GM21367 (cell line): ENCODE results near the gene UST.
"Not testable (repeated sequence)": the region's sequence is repeated elsewhere in the genome, so short reads cannot be mapped to it uniquely, and the experiment has no call there.

ENCODE experiments used
- ATAC-seq: cut with Tn5 transposase; IDR thresholded peaks from one replicate; pipeline ENCODE4 v1.9.1; 2021; ENCODE audit not compliant: unreplicated experiment

Gene UST

DNA sequence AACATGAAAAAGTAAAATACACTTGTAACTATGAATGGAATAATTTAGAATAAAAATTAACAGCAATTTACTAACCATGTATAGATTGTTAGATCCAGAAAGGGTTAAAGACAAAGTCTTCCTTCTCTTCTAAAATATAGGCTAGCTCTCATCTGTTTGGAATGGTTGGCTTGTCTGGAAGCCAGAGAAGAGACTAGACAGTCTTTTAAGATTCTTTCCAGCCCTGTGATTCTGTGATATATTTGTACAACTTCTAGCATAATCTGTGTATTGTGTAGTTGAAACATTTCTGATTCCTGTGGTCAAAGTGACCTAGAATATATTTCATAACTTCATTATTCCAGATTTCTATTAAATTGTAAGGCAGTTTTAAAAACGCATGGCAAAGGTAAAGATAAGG is 196.6 kb downstream of the UST start:
- no peak for ATAC-seq

DNA sequence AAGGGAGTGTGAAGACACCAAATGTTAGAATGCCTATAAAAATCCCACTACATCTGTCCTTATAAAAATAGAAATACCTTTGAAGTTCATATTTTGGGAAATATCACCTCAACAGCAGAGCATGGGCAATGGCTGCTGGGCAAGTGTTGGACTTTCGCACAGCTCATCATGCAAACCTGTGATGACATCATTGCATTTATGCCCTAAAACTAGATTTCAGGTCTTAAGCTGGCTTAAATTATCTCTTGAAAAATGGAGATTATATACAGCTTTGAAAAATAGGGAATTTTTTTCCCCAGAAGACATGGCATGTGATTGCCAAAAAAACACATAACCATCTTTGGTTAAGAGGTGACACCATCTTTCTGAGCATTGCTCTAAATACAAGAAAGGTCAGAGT is 197.8 kb downstream of the UST start:
- no peak for ATAC-seq

DNA sequence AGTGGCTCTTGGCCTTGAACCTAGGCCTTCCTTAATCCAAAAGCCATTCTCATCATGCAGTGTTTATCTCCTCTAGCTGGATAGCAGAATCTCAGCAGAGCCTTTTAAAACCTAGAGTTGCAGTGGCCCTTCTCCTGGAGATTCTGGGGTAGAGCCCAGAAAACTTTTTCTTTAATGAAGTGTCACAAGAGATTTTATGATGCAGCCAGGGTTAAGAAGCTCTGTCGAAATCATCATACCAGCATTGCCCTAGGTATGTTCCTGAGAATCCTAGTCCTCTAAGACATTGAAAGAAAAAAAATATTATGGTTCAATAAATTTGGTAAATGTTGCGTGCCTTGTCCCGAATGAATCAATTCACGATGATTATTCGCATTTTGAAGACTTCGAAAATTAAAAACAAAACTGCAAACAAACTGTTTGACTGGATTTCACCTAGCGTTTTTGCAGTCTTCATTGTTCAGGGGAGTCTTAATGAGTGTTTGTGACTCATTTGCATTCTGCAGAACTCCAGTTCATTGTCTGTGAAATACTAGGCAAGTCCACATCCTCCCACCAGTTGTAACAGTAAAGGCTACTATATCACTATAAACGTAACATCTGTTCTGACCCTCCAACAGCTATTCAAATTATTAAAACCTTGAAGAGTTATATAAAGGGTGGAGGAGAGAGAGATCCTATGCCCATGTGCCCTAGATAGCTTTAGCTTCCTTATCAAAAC is 198.6 kb downstream of the UST start:
- no peak for ATAC-seq

DNA sequence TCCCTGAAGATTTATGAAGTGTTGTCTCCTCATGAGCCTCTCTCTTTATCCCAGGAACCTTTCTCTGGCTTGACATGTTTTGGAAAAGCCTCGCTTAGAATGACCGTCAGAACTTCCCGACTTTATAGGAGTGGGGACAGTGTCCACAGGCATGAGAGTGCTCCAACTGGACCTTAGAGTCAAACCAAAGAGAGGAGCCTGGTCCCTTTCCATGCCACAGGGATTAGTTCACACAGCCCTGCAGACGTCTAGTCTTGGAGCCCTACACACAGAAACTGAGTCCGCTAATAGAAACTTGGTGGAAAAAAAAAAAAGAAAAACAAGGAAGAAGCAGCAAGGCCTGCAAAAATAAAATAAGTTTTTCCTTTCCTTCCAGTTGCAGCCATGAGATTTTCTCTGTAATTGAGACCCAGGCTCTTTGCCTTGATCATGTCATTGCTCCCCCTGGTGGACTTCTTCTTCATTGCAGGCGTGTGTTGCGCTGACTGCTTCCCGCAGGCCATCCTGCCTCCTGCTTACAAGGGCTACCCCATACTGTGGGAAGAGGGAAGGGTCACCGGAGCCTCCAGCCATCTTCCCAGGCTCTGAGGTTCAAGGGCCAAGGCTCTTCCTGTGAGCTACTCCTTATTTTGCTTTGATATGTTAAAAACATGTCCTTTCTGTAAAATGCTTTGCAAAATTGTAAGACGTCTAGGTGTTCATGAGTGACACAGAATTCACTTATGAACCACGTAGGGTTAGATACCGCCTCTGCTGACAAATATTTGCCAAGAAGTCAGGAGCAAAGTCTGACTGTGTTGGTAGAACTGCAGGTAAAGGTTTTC is 201.0 kb downstream of the UST start:
- ATAC-seq = no peak

DNA sequence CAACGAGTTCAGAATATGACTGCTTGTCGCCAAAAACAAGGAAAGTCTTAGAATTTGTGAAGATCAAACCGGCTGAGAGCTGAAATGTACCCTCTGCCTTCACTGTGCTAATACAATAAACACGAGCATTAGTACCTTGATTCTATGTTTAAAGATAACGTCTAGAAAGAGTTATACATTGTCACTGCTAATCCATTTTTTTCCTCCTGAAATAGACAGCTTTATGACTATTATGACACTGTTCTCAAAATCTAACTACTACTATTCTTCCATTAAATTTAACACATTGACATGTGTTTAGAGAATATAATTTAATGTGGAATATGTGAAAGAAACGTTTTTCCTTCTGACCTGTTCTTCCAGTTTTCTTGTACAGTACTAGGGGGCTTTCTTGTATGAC is 204.8 kb downstream of the UST start:
- ATAC-seq = no peak

DNA sequence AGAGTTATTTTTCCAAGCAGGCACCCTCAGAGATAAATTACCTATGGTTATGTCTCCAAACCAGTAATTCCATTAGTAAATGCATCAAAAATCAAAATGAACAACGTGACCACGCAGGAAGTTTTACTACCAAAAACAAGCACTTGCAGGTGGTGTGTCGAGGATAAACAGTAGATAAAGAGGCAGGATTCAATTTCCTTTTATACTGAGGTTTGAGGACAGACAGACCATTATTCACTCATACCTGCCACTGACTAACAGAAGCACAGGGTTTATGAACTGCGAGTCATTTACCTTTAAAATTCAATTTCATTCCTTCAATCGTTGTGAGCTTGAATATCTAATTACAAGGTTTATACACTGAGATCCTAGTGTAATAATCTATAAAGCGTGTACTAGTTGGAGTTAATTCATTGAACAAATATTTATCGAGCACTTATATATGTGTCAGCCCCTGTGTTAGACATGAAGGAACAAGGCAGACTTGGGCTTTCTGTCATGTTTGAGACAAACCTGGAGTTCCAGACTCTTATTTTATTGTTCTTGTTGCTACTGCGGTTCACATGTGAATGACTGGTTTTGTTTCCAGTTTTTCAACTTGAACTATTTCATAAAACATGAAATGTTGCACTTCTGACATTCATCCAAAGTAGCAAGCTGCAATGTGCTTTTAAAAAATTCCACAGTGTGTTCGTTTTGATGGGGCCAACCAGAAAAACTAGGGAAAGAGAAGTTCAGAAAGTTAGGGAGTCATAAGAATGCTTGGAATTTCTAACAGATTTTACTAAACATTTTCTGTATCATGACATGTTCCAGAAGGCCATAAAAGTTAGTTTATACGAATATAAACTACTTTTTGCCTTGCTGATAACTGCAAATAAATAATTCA is 205.6 kb downstream of the UST start:
- ATAC-seq = no peak

DNA sequence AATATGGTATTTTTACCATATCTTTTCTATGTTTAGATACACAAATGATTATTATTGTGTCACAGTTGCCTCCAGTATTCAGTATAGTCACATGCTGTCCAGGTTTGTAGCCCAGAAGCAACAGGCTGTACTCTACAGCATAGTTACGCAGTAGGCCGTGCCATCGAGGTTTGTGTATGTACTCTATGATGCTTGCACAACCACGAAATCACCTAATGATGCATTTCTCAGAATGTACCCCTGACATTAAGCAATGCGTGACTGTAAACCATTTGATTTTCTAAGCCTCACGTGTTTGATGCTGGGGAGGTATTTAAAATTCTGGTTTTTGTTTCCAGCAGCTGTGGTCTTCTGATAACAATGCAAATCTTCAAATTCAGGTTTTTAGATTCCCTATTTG is 207.6 kb downstream of the UST start:
- ATAC-seq = no peak

DNA sequence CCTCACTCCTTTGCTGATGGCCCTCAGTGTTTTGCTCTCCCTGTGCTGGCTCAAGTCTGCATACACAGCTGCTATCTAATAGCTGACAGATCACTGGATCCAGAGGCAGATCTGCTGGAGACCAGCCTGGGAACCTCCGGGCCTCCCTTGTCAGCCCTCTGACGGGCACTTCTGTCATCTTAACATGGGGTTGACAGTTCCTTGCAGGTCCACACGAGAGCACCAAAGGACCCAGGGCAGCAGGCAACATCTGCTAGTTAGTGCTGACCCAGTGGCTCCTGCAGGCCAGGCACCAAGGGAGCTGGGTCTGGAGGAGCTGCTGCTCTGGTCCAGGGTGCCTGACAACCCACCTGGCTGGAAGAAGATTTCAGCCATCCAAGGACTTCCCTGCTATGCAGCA is 208.1 kb downstream of the UST start:
- no peak for ATAC-seq

DNA sequence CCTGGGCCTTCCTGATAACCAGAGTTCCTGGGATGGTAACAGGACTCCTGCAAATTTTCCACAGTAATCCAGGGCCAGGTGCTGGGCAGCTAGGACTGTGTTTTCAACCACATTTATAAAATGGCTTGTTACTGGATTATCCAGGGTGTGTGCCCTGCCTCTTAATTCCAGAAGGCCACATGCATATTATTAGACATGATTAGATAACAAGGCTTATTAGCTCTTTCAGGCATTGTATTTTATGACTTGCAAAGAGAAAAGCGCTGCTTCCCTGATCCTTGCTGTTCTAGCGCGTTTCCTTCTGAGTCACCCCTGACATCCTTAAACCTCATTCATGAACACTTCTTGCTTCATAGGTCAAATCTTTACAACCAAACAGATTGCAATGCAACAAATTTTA is 208.6 kb downstream of the UST start:
- no peak for ATAC-seq

DNA sequence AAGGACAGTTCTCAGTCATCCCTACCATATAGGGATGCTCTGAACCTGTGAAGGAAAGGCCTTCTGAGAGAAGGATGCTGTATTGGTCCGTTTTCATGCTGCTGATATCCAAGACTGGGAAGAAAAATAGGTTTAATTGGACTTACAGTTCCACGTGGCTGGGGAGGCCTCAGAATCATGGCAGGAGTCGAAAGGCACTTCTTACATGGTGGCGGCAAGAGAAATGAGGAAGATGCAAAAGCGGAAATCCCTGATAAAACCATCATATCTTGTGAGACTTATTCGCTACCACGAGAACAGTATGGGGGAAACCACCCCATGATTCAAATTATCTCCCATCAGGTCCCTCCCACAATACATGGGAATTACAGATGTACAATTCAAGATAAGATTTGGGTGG is 209.3 kb downstream of the UST start:
- ATAC-seq = not testable (repeated sequence)

DNA sequence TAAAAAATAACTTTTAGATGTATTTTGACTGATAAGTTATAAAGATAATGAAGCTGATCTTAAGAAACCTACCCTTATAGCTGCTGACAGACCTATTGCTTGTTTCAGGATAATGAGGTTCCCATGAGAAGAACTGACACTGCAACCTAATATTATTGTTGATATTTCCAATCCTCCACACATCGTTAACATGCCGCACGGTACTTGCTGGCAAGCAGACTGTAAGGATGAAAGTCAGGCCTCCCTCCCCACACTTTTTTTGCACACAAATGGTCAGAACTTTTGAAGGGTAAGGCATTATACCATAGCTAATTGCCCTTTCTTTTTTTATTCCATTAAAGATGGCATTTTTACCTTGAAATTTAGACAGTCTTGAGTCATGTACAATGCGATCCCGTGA is 210.9 kb downstream of the UST start:
- no peak for ATAC-seq

DNA sequence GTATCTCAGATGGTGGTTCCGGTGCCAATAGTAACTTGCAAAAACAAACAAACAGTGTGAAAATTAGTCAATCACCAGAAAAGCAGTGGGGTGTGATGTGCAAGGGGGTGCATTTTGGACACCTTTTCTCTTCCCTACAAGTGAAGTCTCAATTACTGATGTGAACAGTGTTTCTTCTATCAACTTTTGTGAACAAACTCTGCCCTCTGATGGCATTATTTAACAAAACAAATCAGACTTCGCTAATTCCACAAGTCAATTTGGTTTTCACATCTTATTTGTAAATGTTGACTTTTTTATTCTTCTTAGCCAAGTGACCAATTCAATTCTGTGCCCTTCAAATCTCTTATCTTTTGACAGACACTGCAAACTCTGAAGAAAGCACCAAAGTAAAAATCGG is 212.2 kb downstream of the UST start:
- ATAC-seq = no peak

DNA sequence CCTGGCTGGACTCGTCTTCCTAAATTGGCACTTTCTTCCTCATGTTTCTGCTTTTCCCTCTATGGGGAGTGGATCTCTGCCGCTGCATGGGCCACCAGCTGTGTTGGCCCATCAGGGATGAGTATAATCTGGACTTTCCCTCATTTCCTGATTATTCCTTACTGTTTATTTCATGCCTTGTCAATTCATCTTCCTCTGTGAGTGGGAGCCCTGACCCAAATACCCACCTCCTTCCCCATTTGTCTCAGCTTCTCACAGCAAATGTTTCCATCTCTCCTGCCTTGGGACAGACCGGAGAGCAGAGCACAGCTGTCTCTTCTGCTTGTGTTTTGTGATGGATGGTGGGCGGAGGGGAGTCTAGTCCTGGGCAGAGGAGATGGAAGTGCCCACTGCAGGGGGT is 212.7 kb downstream of the UST start:
- ATAC-seq = no peak

DNA sequence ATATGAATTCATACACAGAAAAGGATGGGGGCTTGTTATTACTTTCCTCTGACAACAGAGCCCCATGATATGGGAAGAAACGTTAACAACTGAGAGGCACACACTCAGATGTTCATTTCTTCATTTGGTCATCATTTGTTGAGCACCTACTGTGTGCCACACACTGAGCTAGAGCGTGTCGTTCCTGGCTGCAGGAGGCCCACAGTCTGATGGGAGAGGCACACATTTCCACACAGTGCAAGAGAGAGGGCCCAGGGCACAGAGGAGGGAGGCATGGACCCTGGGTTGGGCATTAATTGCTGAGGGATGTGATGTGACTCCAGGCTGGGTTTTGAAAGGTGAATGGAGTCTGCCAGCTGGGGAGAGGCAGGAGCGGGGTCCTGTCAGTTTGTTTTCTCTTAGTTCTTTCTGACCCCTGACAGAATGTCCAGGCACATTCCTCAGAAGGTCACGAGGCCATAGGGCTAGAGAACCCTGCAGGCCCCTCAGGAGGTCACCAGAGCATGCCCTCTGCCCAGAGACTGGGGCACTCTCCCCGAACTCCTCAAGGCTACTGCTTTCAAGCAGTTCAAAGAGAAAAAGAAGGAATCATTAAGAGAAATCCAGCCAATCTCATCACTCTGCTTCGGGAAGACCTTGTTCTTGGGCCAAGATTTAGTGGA is 216.2 kb downstream of the UST start:
- ATAC-seq = no peak

DNA sequence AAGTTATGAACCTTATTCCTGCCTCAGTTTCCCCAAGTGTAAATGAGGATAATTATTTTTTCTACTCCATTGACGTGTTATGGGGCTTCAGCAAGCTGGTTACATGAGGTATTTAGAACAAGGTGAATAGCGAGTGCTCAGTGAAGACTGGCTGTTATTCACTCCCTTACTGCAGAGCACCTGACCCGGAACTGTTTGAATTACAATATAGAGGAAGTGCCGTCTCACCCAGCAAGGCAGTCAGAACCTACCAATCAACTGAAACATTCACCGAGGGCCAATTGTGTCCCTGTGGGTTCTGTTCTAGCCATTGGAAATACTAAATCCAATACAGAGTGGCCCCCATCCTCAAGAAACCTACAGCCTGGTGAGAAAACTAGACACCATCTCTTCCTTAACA is 216.9 kb downstream of the UST start:
- ATAC-seq = no peak

DNA sequence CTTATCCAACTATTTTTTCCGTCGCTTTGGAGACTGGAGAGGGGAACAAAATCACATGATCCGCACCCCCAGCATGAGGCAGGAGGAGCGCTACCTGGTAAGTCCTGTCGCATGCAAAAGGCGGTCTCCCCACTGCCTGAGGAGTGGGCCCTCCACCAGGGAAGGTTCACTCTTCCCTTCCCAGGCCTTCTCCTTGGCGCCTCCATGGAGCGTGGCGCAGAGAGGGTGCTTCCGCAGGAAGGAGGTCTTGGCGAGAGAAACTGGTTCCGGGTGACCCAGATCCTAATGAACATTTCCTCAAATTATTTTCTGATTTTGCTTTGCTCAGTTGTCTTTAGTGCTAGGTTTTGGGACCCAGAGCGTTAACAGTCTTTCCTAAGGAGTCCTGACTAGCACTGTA is 217.6 kb downstream of the UST start:
- no peak for ATAC-seq

DNA sequence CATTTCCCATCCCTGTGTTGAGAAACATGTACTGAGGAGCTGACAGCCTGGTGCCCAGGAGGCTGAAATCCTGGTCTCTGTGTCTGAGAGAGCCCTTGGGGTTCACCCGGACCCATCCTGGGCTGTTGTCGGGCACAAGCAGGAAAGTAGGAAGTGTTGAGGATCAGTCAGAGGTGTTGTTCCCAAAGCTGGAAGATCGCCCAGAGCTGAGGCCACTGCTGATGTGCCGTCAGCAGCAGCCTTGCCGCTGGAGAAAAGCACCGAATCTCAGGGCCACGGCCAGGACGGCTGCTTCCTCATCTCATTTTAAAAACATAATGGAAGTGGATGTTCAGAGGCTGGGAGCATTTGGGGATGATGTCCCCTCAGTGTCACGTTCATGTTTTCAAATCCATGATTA is 218.5 kb downstream of the UST start:
- no peak for ATAC-seq

DNA sequence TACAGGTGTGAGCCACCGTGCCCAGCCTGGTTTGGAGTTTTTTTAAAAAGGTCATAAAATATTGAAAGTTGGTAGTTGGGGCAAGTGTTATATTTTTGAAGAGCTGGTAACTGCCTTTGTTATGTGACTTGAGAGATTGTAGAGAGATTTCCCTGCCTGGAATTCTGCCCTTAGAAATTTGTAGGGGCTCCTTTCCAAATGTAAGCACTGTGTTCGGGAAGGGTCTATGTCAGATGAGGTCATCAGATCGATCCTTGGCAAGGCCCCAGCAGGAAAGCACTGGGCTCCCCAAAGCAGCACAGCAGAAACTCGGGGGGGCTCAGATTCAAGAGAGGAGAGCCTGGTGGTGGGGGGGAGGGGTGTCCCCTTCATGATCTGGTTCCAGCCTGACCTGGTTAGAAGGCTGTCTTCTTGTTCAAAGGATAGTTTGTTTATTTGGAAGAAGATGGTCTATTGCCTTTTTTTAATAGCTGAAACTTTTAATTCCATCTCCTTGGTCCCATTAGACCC is 220.2 kb downstream of the UST start:
- ATAC-seq = no peak

DNA sequence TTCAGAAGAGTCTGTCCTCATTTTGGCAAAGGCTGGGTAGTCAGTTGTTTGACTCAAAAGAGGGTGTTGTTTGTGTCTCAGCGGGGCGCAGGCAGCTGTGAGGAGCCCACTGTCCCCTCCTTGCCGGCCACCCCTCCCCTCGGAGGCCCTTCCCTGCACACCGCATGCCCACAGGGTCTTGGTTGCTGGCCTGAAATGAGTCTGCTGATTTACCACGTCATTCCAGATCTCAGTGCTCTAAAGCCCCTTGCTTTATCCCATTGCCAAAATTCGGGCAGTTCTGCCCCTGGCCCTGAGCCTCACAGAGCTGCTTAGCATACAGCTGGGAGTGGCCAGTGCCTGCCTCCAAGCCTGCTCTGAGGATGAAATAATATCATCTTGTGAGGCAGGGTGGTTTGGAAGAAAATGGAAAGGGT is 220.7 kb downstream of the UST start:
- no peak for ATAC-seq

DNA sequence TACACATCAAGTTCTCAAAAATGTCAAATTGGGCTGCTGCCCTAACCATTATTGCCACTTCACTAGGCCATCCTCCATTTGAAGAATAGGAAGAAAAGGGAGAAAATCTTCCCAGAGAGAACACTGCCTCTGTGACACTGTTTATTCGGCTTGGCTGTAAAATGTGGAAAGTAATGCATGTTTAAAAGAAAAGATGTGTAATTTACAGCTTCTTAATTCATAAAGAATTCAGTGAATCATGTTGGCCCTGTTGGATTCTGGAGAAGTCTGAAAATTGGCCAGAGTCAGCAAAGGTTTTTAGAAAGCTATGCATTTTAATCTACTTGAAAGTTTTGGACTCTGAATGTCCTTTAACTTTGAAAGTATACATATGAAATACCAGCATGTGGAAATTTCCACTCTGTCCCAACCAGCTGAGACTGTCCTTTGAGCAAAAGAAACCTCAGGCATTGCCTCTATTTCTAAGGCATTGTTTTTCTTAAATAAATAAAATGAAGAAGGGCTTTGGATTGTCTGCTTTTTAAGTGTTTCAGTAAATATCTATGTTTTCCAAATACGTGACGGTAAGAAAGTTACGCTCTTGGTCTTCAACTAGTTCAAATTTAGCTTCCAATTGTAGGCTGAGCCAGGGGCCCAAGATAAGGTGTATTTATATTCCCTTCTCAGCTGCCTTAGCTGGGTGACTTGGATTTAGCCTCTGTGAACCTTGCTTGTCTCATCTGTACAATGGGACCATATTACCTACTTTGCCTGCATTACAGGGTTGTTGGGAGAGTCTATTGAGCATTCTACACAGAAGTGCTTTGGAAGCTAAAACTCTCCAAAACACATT is 222.2 kb downstream of the UST start:
- ATAC-seq = no peak
